Measurements from ENCODE around the gene FMN1.

DNA sequence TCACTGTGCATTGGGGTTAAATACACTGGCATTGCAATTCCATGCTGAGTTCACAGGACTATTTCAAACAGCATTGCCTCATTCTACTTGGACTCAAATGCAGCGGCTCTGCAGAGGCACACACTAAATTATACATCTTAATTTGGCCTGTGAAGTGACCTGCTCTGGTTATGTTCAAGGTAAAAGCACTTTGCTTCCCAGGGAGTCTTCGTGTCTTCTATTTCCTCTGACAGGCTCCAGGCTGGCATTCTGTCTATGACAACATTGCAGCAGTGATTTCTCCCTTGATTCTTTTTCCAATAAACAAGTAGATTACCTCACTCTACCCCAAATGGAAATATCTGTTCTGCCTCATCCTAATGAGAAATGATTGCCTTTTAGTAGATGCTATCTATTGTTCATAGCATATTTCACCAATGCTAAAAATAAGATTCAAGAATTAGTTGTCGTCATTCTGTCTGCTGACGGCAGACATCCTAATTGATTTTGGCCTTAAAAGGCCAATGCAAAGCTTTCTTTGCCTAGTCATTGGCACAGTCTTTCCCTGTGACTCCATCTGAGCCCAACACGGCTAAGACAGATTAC, 33.8 kb downstream of the FMN1 start:
- TF ChIP-seq GATA2 (IDR thresholded peaks at IDR 0.05; ENCODE audit: low read depth, low read length) (peak; percentile 79; the same call in 1 of the 2 replicates), GATA3 (IDR thresholded peaks at IDR 0.05; ENCODE audit: low read depth, low read length) (peak; percentile 91)

Data from SH-SY5Y (cell line).